T-cell (primary cell): ENCODE data around the gene BAIAP2. TPM values are rescaled to one million over a fixed set of nuclear protein-coding genes. Genes with fewer than 3 reads are reported as not detected.
A peak's percentile ranks its signal among the peaks of the same experiment; 100 is the strongest.
"Not testable (repeated sequence)": the region's sequence is repeated elsewhere in the genome, so short reads cannot be mapped to it uniquely, and the experiment has no call there.

Source experiments
- ATAC-seq, 4 experiments: fragments of 200-7000 bp in 3 of 4; fragments of 150-1000 bp in 1 of 4; cut with Tn5 transposase; replicated peaks in 1 of 4; 1 replicate in 3 of 4; 2 replicates in 1 of 4; pipeline ENCODE4 v1.10.0; 2021; ENCODE audit warnings: moderate library complexity in 3 of 4, mild to moderate bottlenecking in 2 of 4, moderate number of reproducible peaks in 1 of 4
- CTCF ChIA-PET, 2 donors: fragments of 300-600 bp; sonication (Branson Sonifier 250); formaldehyde crosslinking; loops; one replicate each; lab custom pipeline; 2022; ENCODE audit warnings: antibody characterized with exemption in 2 of 2; lab: Charles Lee
- POLR2A ChIA-PET, 2 donors: fragments of 300-600 bp; sonication (Branson Sonifier 250); formaldehyde crosslinking; loops; one replicate each; lab custom pipeline; 2022; ENCODE audit warnings: antibody characterized with exemption in 2 of 2; lab: Charles Lee
- DNase-seq, 35 experiments: peaks; one replicate each; pipeline versions ENCODE4 v3.0.0 to v3.0.0-alpha.2; 2013 to 2023
- H3K27ac ChIP-seq: one replicate; pipeline ENCODE4 v1.5.1; 2013; ENCODE audit warnings: low read length
- H3K27me3 ChIP-seq, 2 experiments: replicated peaks in 1 of 2; 1 replicate in 1 of 2; 2 replicates in 1 of 2; pipeline versions ENCODE4 v1.6.1 to v1.7.0; 2013; ENCODE audit warnings: low read length in 1 of 2, mixed read lengths in 1 of 2; ENCODE audit not compliant: control insufficient read depth in 2 of 2, insufficient read depth in 2 of 2; ENCODE audit errors: extremely low read depth in 1 of 2
- H3K36me3 ChIP-seq, 2 donors: 1 replicate in 1 of 2; 2 replicates in 1 of 2; pipeline versions ENCODE4 v1.6.1 to v1.7.0; 2013; ENCODE audit warnings: low read length in 1 of 2; ENCODE audit not compliant: control insufficient read depth in 2 of 2, insufficient read depth in 1 of 2; ENCODE audit errors: extremely low read depth in 1 of 2
- H3K4me1 ChIP-seq, 2 experiments: 1 replicate in 1 of 2; 2 replicates in 1 of 2; pipeline versions ENCODE4 v1.6.1 to v1.7.0; 2013; ENCODE audit warnings: low read length in 2 of 2, mixed read lengths in 1 of 2; ENCODE audit not compliant: insufficient read depth in 2 of 2, control insufficient read depth in 1 of 2; ENCODE audit errors: extremely low read depth in 1 of 2
- H3K4me3 ChIP-seq, 2 donors: 1 replicate in 1 of 2; 2 replicates in 1 of 2; pipeline versions ENCODE4 v1.5.1 to v1.7.0; 2013; ENCODE audit warnings: mild to moderate bottlenecking in 2 of 2, low read length in 1 of 2, moderate library complexity in 1 of 2; ENCODE audit not compliant: control insufficient read depth in 1 of 2; ENCODE audit errors: extremely low read depth in 1 of 2
- H3K9me3 ChIP-seq: 2 replicates; pipeline ENCODE4 v1.7.0; 2013
- H3K27ac Mint-ChIP-seq, 2 donors: one replicate each; pipeline ENCODE4 v1.8.0; 2020 to 2021; ENCODE audit warnings: mild to moderate bottlenecking in 2 of 2, mixed read lengths in 2 of 2
- H3K27me3 Mint-ChIP-seq, 2 donors: one replicate each; pipeline ENCODE4 v1.8.0; 2021 to 2022; ENCODE audit warnings: mixed read lengths in 2 of 2
- H3K36me3 Mint-ChIP-seq: one replicate; pipeline ENCODE4 v1.8.0; 2021; ENCODE audit warnings: mixed read lengths
- H3K4me1 Mint-ChIP-seq, 3 donors: one replicate each; pipeline ENCODE4 v1.8.0; 2020 to 2022; ENCODE audit warnings: mixed read lengths in 3 of 3, mild to moderate bottlenecking in 1 of 3
- H3K4me3 Mint-ChIP-seq, 3 donors: one replicate each; pipeline ENCODE4 v1.8.0; 2020 to 2022; ENCODE audit warnings: mild to moderate bottlenecking in 3 of 3, mixed read lengths in 3 of 3, moderate library complexity in 3 of 3
- H3K9me3 Mint-ChIP-seq, 3 donors: one replicate each; pipeline ENCODE4 v1.8.0; 2020 to 2022; ENCODE audit warnings: mixed read lengths in 3 of 3
- WGBS: methylation state at CpG from one replicate; pipeline ENCODE4 v1.1.5; 2013; ENCODE audit warnings: missing lambda C conversion rate; ENCODE audit not compliant: insufficient coverage; 5-methylcytosine and 5-hydroxymethylcytosine counted together
- total RNA-seq, 35 experiments: library from RNA in 6 of 35; stranded (reverse) in 6 of 35; fragments of 120-200 nt in 1 of 35; gene quantifications; one replicate each; pipeline versions ENCODE4 v1.2.1 to v1.2.4 and lab custom pipeline; 2013 to 2026

The BAIAP2 gene
- total RNA-seq, 5 donors from 2014 or later (not counting 1 experiment from before 2014, with no cell fraction given) = 6.3 to 12.0 (median 10.1) TPM

DNA sequence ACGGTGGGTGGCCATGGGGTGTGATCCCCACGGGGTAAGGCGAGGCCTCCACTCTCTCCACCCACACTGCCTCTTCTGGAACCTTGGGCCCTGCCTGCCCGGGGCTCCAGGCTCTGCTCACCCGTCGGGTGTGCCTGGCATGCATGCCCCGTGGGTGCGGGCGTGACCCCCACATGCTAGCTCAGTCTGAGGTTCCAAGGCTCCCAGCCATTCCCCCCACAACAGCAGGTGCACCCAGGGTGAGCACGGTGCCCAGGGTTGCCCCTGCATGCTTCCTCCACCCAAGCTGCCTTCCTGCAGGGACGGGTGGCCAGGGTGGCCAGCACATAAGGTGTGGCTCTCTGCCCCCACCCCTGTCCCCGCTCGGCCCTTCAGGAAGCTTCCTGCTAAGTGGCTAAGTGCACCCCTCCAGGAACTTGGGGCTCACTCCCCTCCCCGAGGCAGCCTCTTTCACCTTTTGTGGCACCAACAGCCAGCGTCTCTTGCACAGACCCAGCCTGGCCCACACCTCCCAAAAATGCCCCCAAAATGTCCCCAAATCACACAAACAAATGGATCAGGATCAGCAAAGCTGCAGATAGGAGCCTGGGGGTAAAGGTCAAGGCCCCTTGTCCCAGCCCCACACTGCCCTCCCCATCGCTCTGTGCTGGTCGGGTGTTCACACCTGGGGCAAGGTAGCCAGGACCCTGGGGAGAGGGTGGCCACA lies 108.9 kb downstream of the BAIAP2 start:
- Histone ChIP-seq H3K9me3 (no peaks in the 10 kb centered on the region), H3K36me3 (no peaks in the 10 kb centered on the region), H3K4me3 (no peak overlapping the region), H3K27ac (no peak overlapping the region), H3K27me3 (peaks cover 0 to 39% of the 10 kb centered on the region in 2 experiments), H3K4me1 (no peaks in the 10 kb centered on the region)
- POLR2A ChIA-PET = no interaction called here
- DNase-seq = no peak
- CTCF ChIA-PET = interaction anchor here in 1 of 2 donors (0.6 kb wide), 1 partner anchor 341 kb away, joined by 4 read pairs; no protein-coding TSS in a partner anchor
- Mint-ChIP-seq H3K27ac (no peak overlapping the region), H3K4me3 (no peak overlapping the region), H3K9me3 (no peaks in the 10 kb centered on the region), H3K4me1 (no peaks in the 10 kb centered on the region), H3K36me3 (no peaks in the 10 kb centered on the region), H3K27me3 (peaks cover 0 to 3% of the 10 kb centered on the region in 2 donors)
- WGBS = 86% methylated on average over 9 of the region's 17 CpGs
- ATAC-seq = no peak

- ATAC-seq = no peak
- 86% methylated on average over 12 of the region's 14 CpGs for WGBS
- peaks cover 0 to 5% of the 10 kb centered on the region in 2 donors for H3K27me3 Mint-ChIP-seq
Measured at GRCh38 chr17:81144423-81144781, 109.5 kb downstream of the BAIAP2 start.

GRCh38 chr17:81146208-81146607 lies 111.3 kb downstream of the BAIAP2 start:
- H3K36me3 ChIP-seq, ATAC-seq, H3K4me3 Mint-ChIP-seq, H3K27me3 Mint-ChIP-seq, H3K27ac ChIP-seq, H3K36me3 Mint-ChIP-seq, CTCF ChIA-PET, H3K4me3 ChIP-seq, H3K9me3 Mint-ChIP-seq, H3K9me3 ChIP-seq, POLR2A ChIA-PET, H3K4me1 ChIP-seq, H3K27ac Mint-ChIP-seq, DNase-seq, H3K4me1 Mint-ChIP-seq: not testable (repeated sequence)
- H3K27me3 ChIP-seq = peaks cover 0 to 46% of the 10 kb centered on the region in 2 experiments
- no CpG with 5 or more reads among the region's 10 CpGs for WGBS

More at GRCh38 chr17:81144423-81144781, 109.5 kb downstream of the BAIAP2 start:
- H3K9me3 ChIP-seq = no peaks in the 10 kb centered on the region
- no peaks in the 10 kb centered on the region for H3K36me3 ChIP-seq
- H3K4me1 ChIP-seq = no peaks in the 10 kb centered on the region
- DNase-seq = no peak
- H3K4me3 Mint-ChIP-seq = no peak overlapping the region
- H3K27ac Mint-ChIP-seq = no peak overlapping the region
- CTCF ChIA-PET = no interaction called here
- H3K9me3 Mint-ChIP-seq = no peaks in the 10 kb centered on the region
- peaks cover 0 to 42% of the 10 kb centered on the region in 2 experiments for H3K27me3 ChIP-seq
- no peaks in the 10 kb centered on the region for H3K4me1 Mint-ChIP-seq
- H3K4me3 ChIP-seq = no peak overlapping the region
- no peak overlapping the region for H3K27ac ChIP-seq
- POLR2A ChIA-PET = no interaction called here
- H3K36me3 Mint-ChIP-seq = no peaks in the 10 kb centered on the region

GRCh38 chr17:81147701-81148100 lies 112.8 kb downstream of the BAIAP2 start:
- H3K36me3 Mint-ChIP-seq = no peaks in the 10 kb centered on the region
- Histone ChIP-seq H3K27ac (no peak overlapping the region), H3K27me3 (peaks cover 0 to 35% of the 10 kb centered on the region in 2 experiments), H3K9me3 (no peaks in the 10 kb centered on the region), H3K4me1 (no peaks in the 10 kb centered on the region), H3K36me3 (no peaks in the 10 kb centered on the region), H3K4me3 (no peak overlapping the region)
- H3K27me3 Mint-ChIP-seq = peaks cover 0 to 4% of the 10 kb centered on the region in 2 donors
- 88% methylated on average over 4 of the region's 10 CpGs for WGBS
- peaks cover 0 to 2% (median 0%) of the 10 kb centered on the region in 3 donors for H3K4me1 Mint-ChIP-seq
- ATAC-seq (no peak), DNase-seq (no peak)
- no peak overlapping the region for H3K4me3 Mint-ChIP-seq
- no peak overlapping the region for H3K27ac Mint-ChIP-seq
- H3K9me3 Mint-ChIP-seq = no peaks in the 10 kb centered on the region
- CTCF ChIA-PET = interaction anchor here in 1 of 2 donors (0.6 kb wide), 1 partner anchor 1080 kb away, joined by 6 read pairs; no protein-coding TSS in a partner anchor
- POLR2A ChIA-PET = no interaction called here

- Mint-ChIP-seq H3K36me3 (no peaks in the 10 kb centered on the region), H3K4me1 (peaks cover 0 to 8% (median 0%) of the 10 kb centered on the region in 3 donors), H3K27me3 (peaks cover 0 to 4% of the 10 kb centered on the region in 2 donors), H3K4me3 (no peak overlapping the region), H3K9me3 (no peaks in the 10 kb centered on the region), H3K27ac (no peak overlapping the region)
- ChIA-PET CTCF (interaction anchor here in 1 of 2 donors (0.6 kb wide), 1 partner anchor 1081 kb away, joined by 6 read pairs; no protein-coding TSS in a partner anchor), POLR2A (no interaction called here)
- no peak for DNase-seq
- ATAC-seq = no peak
- Histone ChIP-seq H3K4me3 (no peak overlapping the region), H3K27ac (no peak overlapping the region), H3K27me3 (peaks cover 0 to 26% of the 10 kb centered on the region in 2 experiments), H3K9me3 (no peaks in the 10 kb centered on the region), H3K4me1 (no peaks in the 10 kb centered on the region), H3K36me3 (no peaks in the 10 kb centered on the region)
- 87% methylated on average over 11 of the region's 15 CpGs for WGBS
Measured at GRCh38 chr17:81148571-81148970, 113.6 kb downstream of the BAIAP2 start.

DNA sequence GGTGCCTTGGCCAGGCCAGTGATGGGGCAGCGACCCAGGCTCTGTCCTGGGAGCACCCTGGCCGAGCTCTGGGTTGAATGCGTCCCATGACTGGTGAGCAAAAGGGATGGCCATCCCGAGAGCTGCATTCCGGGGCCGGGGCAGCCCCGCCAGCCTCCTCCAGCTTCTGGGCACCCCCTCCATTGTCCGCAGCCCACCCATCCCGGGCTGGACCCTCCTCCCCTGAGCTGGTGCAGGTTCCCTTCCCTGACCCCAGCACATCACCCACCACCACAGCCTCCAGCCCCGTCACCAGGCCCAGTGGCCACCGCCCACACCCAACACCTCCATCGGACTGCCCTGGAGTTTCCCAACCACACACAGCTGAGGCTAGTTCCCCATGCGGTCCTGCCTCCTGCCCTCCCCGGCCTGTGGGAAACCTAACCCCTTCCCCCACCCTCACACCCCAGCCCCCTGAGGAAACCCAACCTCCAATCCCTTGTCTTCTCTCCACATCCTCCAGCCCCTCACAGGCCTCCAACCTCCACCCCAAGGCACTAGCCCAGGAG lies 114.1 kb downstream of the BAIAP2 start:
- H3K27ac Mint-ChIP-seq = no peak overlapping the region
- no peaks in the 10 kb centered on the region for H3K36me3 ChIP-seq
- no peak overlapping the region for H3K27ac ChIP-seq
- H3K4me3 Mint-ChIP-seq = no peak overlapping the region
- DNase-seq (peak in 2 of 35 experiments; percentile 9 to 12), ATAC-seq (no peak)
- CTCF ChIA-PET = no interaction called here
- 75% methylated on average over 14 of the region's 14 CpGs for WGBS
- H3K9me3 Mint-ChIP-seq = no peaks in the 10 kb centered on the region
- H3K4me3 ChIP-seq = no peak overlapping the region
- no peaks in the 10 kb centered on the region for H3K36me3 Mint-ChIP-seq
- H3K4me1 Mint-ChIP-seq = peaks cover 0 to 8% (median 0%) of the 10 kb centered on the region in 3 donors
- POLR2A ChIA-PET = no interaction called here
- H3K27me3 ChIP-seq = peaks cover 0 to 23% of the 10 kb centered on the region in 2 experiments
- peaks cover 0 to 4% of the 10 kb centered on the region in 2 donors for H3K27me3 Mint-ChIP-seq
- no peaks in the 10 kb centered on the region for H3K4me1 ChIP-seq
- H3K9me3 ChIP-seq = no peaks in the 10 kb centered on the region
